Left ventricle myocardium inferior (tissue), 1 donor: ENCODE results near the gene IFI27L2. TPM values are rescaled to one million over a fixed set of nuclear protein-coding genes. Genes with fewer than 3 reads are reported as not detected.

ENCODE experiments used
- DNase-seq: peaks from one replicate; pipeline ENCODE4 v3.0.0-alpha.2; 2020
- H3K27ac ChIP-seq: fragments of 200-600 bp; replicated peaks from 2 replicates; pipeline ENCODE4 v1.8.0; 2021
- H3K27me3 ChIP-seq: fragments of 200-600 bp; 2 replicates; pipeline ENCODE4 v1.8.0; 2021; ENCODE audit warnings: low read depth
- H3K36me3 ChIP-seq: fragments of 200-600 bp; 2 replicates; pipeline ENCODE4 v1.8.0; 2021
- H3K4me1 ChIP-seq: fragments of 200-600 bp; 2 replicates; pipeline ENCODE4 v1.8.0; 2021
- H3K4me3 ChIP-seq: fragments of 200-600 bp; 2 replicates; pipeline ENCODE4 v1.8.0; 2021; ENCODE audit warnings: mild to moderate bottlenecking, moderate library complexity
- H3K9me3 ChIP-seq: fragments of 200-600 bp; replicated peaks from 2 replicates; pipeline ENCODE4 v1.8.0; 2021
- intact Hi-C: fragments of 100-400 bp; cut with micrococcal nuclease; formaldehyde crosslinking; loops from one replicate; pipeline ENCODE4 v1.11.0; 2022
- total RNA-seq: library from RNA; stranded (reverse); fragmentation: NEBNext Ultra II Directional; extraction: Animal tissue kit (Norgen Biotek cat#: 25700); gene quantifications from one replicate; pipeline ENCODE4 v1.2.1, GENCODE V29; 2021
- TF ChIP-seq, protein P1 (sequence below): fragments of 200-600 bp; IDR thresholded peaks from 2 replicates; pipeline ENCODE4 v1.8.0; 2021; ENCODE audit warnings: antibody characterized with exemption, mild to moderate bottlenecking, borderline replicate concordance
- donor health status: DM: no; HTN: yes; CAD: no; lungs with severe emphysema.

The IFI27L2 gene
- total RNA-seq, 1 donor from 2014 or later = 56.6 TPM

DNA sequence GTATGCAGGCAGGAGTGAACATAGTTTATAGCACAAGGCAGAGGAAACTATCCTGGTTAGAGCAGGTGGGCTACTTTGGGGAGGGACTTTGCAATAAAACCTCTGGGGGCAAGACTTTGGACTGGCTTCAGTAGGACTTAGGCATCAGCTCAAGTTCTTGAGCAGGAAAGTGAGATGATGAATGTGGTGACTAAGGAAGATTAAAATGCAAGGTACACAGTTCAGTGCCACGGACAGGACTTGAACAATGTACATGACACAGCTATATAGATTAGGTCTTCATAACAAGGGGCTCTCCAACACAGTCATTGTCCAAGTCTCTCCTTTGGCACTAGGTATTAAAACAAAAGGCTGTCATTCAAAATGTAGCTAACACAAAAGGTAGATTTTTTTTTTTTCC lies 23.3 kb upstream of the IFI27L2 start:
- TF ChIP-seq, protein P1, sequence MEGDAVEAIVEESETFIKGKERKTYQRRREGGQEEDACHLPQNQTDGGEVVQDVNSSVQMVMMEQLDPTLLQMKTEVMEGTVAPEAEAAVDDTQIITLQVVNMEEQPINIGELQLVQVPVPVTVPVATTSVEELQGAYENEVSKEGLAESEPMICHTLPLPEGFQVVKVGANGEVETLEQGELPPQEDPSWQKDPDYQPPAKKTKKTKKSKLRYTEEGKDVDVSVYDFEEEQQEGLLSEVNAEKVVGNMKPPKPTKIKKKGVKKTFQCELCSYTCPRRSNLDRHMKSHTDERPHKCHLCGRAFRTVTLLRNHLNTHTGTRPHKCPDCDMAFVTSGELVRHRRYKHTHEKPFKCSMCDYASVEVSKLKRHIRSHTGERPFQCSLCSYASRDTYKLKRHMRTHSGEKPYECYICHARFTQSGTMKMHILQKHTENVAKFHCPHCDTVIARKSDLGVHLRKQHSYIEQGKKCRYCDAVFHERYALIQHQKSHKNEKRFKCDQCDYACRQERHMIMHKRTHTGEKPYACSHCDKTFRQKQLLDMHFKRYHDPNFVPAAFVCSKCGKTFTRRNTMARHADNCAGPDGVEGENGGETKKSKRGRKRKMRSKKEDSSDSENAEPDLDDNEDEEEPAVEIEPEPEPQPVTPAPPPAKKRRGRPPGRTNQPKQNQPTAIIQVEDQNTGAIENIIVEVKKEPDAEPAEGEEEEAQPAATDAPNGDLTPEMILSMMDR = no peak
- intact Hi-C loops = no loop called here

DNA sequence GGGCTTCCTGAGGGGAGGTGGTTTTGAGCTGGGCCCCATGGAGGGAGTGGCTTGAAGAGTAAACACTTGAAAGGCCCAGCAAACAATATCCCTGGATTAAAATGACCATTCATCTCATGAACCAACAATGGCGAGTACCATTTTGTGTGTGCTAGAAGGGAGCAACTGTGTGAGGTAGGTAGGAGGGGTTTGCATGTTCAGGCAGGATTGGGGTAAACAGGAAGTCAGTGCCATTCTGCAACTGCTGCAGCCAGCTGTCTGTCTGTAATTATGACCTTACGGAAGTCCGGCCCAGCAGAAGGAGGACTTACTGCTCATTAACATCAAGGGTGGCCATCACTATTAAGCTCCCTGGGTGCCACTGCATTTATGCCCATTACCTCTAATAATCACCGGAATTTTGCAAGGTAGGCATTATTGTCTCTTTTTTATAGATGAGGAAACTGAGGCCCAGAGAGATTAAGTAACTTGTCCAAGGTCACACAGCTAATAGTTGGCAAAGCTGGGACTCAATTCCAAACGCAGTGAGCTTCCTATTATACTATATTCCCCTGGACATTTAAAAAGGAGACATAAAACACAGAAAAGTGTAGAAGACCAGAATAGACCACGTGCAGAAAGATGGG lies 16.6 kb upstream of the IFI27L2 start:
- Histone ChIP-seq H3K9me3 (no peaks in the 10 kb centered on the region), H3K4me3 (no peak overlapping the region), H3K36me3 (no peaks in the 10 kb centered on the region), H3K27ac (no peak overlapping the region), H3K27me3 (no peaks in the 10 kb centered on the region), H3K4me1 (no peaks in the 10 kb centered on the region)
- TF ChIP-seq, protein P1 = no peak
- no peak for DNase-seq
- intact Hi-C loops = no loop called here

More for the DNA sequence above, 23.3 kb upstream of the IFI27L2 start:
- no peaks in the 10 kb centered on the region for H3K4me1 ChIP-seq
- H3K4me3 ChIP-seq = no peak overlapping the region
- H3K36me3 ChIP-seq = no peaks in the 10 kb centered on the region
- no peak for DNase-seq
- no peak overlapping the region for H3K27ac ChIP-seq
- H3K27me3 ChIP-seq = peaks cover 38% of the 10 kb centered on the region
- no peaks in the 10 kb centered on the region for H3K9me3 ChIP-seq

DNA sequence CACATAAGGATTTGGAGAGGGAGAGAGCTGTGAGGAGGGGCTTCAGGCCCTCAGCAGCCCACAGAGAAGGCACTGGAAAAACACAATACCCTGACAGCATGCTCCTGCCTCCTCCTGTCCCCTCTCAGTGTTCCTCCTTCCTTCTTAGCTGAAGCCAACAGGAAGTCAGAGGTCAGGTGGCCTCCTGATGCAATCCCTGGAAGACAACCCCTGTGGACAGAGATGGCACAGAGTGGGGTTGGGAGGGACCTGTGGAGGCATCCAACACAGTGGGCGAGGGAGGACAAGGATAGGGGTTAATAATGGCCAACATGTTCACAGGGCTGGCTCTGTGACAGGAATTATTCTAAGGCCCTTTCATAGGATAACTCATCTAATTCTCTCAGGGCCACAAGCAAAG lies 15.4 kb upstream of the IFI27L2 start:
- no peaks in the 10 kb centered on the region for H3K4me1 ChIP-seq
- H3K36me3 ChIP-seq = no peaks in the 10 kb centered on the region
- no peak for DNase-seq
- no peaks in the 10 kb centered on the region for H3K9me3 ChIP-seq
- TF ChIP-seq, protein P1 = no peak
- no peak overlapping the region for H3K27ac ChIP-seq
- intact Hi-C loops = no loop called here
- no peaks in the 10 kb centered on the region for H3K27me3 ChIP-seq
- no peak overlapping the region for H3K4me3 ChIP-seq

DNA sequence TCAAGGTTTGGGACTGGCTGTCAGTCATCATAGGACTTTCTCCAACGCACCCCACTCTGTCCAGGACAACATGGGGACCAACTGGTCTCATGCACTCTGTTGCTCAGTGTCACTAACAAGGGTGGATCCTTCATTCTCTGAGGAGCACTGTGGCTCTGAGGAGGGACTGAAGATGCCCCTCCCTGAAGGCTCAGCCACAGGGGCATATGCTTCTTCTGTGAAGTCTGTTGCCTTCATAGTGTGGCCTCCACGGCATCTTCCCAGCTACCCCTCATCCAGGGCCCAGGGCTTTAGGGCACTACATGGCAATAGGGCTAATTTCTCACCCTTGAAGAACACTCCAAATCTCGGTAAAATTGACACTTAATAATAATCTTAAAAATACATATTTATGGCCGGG lies 14.3 kb upstream of the IFI27L2 start:
- no peak for DNase-seq
- TF ChIP-seq, protein P1 = no peak
- H3K36me3 ChIP-seq = no peaks in the 10 kb centered on the region
- peaks cover 3% of the 10 kb centered on the region for H3K27me3 ChIP-seq
- no peaks in the 10 kb centered on the region for H3K4me1 ChIP-seq
- no peak overlapping the region for H3K4me3 ChIP-seq
- H3K9me3 ChIP-seq = no peaks in the 10 kb centered on the region
- no peak overlapping the region for H3K27ac ChIP-seq
- intact Hi-C loops = no loop called here

DNA sequence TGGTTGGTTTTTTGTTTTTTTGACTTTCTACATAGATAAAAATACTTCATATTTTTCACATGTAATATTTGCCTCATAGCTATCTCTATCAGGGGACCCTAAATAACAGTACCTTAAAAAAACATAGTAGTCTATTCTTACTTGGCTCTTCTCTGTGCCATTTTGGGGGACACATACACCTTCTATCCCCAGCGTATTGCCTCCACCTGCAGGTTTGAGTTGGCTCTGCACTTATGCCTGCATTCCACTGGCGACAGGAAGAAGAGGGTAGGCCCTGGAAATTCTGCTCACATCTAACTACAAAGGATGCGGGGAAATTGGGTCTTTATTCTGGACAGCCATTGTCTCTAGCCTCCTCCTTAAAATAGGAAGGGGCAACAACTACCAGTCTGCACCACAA lies 13.8 kb upstream of the IFI27L2 start:
- Histone ChIP-seq H3K27me3 (peaks cover 8% of the 10 kb centered on the region), H3K9me3 (no peaks in the 10 kb centered on the region), H3K36me3 (no peaks in the 10 kb centered on the region), H3K4me1 (no peaks in the 10 kb centered on the region), H3K4me3 (no peak overlapping the region), H3K27ac (no peak overlapping the region)
- no peak for DNase-seq
- TF ChIP-seq, protein P1 = peak; percentile 39
- intact Hi-C loops = no loop called here
